ENCODE results near the gene FGD1. TPM values are rescaled to one million over a fixed set of nuclear protein-coding genes. Genes with fewer than 3 reads are reported as not detected.

FGD1 gene
- total RNA-seq, 2 experiments from 2014 or later, result 0.08 to 0.16 TPM

DNA sequence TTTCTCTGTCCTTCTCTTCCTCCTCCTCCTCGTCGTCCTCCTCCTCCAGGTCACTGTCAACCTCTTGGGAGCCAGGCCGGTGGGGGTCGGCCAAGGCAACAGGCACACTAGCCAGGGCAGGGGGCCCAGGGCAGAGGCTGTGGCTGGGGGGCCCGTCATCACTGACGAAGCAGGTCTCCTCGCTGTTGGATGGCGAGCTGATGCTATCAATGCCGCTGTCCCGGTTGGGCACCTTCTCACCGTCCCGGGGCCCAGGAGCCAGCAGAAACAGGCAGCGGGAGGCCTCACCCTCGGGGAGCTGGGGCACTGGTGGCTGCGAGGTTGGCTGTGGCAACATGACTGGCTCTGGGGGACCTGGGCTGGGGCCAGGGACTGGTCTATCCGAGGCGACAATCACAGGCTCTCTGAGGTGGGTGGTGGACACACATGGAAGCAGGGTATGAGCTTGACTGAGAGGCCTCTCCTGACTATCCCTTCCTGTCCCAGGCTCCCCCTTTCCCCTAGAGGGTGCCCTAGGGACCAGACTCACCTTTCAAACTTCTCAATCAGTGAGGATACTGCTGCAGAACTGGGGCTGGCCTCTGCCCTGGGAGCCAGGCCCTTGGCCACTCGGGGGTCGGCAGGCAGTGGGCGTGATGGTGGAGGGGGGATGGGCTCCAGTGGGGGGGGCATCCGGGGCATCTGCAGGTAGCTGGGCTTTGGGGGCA is 25.8 kb downstream of the FGD1 start:
- CTCF ChIA-PET (ENCODE audit: unreplicated experiment), result no interaction called here
- no peak for DNase-seq (ENCODE audit: low spot score)

DNA sequence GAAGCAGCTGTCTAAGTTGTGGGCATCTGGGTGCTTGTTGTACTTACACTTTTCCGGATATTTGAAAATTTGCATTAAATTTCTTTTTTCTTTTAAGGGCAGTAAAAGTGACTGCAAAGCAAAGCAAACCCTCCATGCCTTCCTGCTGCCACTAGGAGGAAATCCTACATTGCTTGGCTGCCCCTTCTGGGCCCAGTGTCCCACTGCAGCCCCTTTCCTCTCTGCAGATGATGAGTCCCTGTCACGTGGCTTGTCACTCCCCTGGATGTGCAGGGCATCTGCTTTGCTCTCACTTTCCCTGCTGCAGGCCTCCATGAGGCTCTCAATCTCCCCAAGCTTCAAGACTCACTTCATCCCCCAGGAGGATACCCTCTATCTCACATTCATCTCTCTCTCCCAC is 43.1 kb downstream of the FGD1 start:
- Histone ChIP-seq H3K4me2 (ENCODE audit: low read length) (no peak overlapping the region), H3K36me3 (ENCODE audit: insufficient read depth, low read length) (no peaks in the 10 kb centered on the region; the same call in 1 of the 2 replicates), H3K4me1 (ENCODE audit: insufficient read depth, low read length, poor library complexity, severe bottlenecking) (no peaks in the 10 kb centered on the region), H3K9me3 (ENCODE audit: low read length) (no peaks in the 10 kb centered on the region), H2AFZ (ENCODE audit: low read length) (no peak overlapping the region), H3K79me2 (ENCODE audit: insufficient read depth, low read depth, low read length) (no peaks in the 10 kb centered on the region), H3K9me2 (ENCODE audit: insufficient read depth, low read length) (no peaks in the 10 kb centered on the region), H4K20me1 (ENCODE audit: insufficient read depth, low read length) (no peaks in the 10 kb centered on the region), H3K4me3 (ENCODE audit: low read depth, low read length, poor library complexity, severe bottlenecking) (no peak overlapping the region), H3K27ac (ENCODE audit: low read depth, low read length, poor library complexity, severe bottlenecking) (no peak overlapping the region)
- intact Hi-C loops (cut with micrococcal nuclease; ENCODE audit: unreplicated experiment), result no loop called here
- POLR2A ChIA-PET, result no interaction called here
- peak; percentile 37 for DNase-seq (ENCODE audit: low spot score)
- CTCF ChIA-PET (ENCODE audit: unreplicated experiment), result no interaction called here
- BruUV-seq (replicated peaks), result no TSS peak
- no peak for TF ChIP-seq EZH2phosphoT487 (IDR thresholded peaks at IDR 0.05; ENCODE audit: borderline replicate concordance, low read depth, low read length)
- TF ChIP-seq, protein P1, sequence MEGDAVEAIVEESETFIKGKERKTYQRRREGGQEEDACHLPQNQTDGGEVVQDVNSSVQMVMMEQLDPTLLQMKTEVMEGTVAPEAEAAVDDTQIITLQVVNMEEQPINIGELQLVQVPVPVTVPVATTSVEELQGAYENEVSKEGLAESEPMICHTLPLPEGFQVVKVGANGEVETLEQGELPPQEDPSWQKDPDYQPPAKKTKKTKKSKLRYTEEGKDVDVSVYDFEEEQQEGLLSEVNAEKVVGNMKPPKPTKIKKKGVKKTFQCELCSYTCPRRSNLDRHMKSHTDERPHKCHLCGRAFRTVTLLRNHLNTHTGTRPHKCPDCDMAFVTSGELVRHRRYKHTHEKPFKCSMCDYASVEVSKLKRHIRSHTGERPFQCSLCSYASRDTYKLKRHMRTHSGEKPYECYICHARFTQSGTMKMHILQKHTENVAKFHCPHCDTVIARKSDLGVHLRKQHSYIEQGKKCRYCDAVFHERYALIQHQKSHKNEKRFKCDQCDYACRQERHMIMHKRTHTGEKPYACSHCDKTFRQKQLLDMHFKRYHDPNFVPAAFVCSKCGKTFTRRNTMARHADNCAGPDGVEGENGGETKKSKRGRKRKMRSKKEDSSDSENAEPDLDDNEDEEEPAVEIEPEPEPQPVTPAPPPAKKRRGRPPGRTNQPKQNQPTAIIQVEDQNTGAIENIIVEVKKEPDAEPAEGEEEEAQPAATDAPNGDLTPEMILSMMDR (conservative IDR thresholded peaks at IDR 0.05; ENCODE audit: low read length), result peak; percentile 51

More for the DNA sequence above, 25.8 kb downstream of the FGD1 start:
- Histone ChIP-seq H2AFZ (ENCODE audit: low read length) (no peak overlapping the region), H4K20me1 (ENCODE audit: insufficient read depth, low read length) (no peaks in the 10 kb centered on the region), H3K4me1 (ENCODE audit: insufficient read depth, low read length, poor library complexity, severe bottlenecking) (no peaks in the 10 kb centered on the region), H3K36me3 (ENCODE audit: insufficient read depth, low read length) (no peaks in the 10 kb centered on the region), H3K4me3 (ENCODE audit: low read depth, low read length, poor library complexity, severe bottlenecking) (no peak overlapping the region), H3K79me2 (ENCODE audit: insufficient read depth, low read depth, low read length) (no peaks in the 10 kb centered on the region), H3K9me3 (ENCODE audit: low read length) (no peaks in the 10 kb centered on the region), H3K27ac (ENCODE audit: low read depth, low read length, poor library complexity, severe bottlenecking) (no peak overlapping the region), H3K4me2 (ENCODE audit: low read length) (no peak overlapping the region), H3K9me2 (ENCODE audit: insufficient read depth, low read length) (no peaks in the 10 kb centered on the region)
- POLR2A ChIA-PET, result interaction anchor here (0.6 to 0.7 kb wide), 2 partner anchors 11 to 523 kb away, joined by 3 read pairs; no protein-coding TSS in a partner anchor
- BruUV-seq (replicated peaks), result no TSS peak
- TF ChIP-seq, protein P1 (conservative IDR thresholded peaks at IDR 0.05; ENCODE audit: low read length), result no peak
- no peak for TF ChIP-seq EZH2phosphoT487 (IDR thresholded peaks at IDR 0.05; ENCODE audit: borderline replicate concordance, low read depth, low read length)
- intact Hi-C loops (cut with micrococcal nuclease; ENCODE audit: unreplicated experiment), result no loop called here

DNA sequence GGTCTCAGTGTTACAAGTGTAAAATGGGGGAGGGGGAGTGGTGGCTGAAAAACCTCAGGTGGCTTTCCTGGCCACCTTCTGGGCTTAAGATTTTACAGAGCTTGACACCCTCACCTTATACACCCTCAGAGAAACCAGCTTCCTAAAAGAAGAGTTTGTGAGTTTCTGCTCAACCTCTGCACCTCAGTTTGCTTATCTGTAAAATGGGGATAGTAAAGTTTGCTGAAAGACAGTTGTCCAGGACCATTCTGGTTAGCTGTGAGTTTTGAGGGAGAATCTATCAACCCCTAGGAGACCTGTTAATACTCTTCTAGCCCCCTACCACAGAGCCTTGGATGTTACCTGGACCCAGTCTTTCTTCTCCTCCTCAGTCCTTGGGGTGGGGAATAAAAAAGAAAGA is 46.1 kb downstream of the FGD1 start:
- POLR2A ChIA-PET, result no interaction called here
- CTCF ChIA-PET (ENCODE audit: unreplicated experiment), result no interaction called here
- no peaks in the 10 kb centered on the region for H3K9me3 ChIP-seq (ENCODE audit: low read length)
- no peak overlapping the region for H3K4me2 ChIP-seq (ENCODE audit: low read length)
- H4K20me1 ChIP-seq (ENCODE audit: insufficient read depth, low read length), result no peaks in the 10 kb centered on the region
- no peaks in the 10 kb centered on the region for H3K9me2 ChIP-seq (ENCODE audit: insufficient read depth, low read length)
- DNase-seq (ENCODE audit: low spot score), result no peak
- H3K79me2 ChIP-seq (ENCODE audit: insufficient read depth, low read depth, low read length), result no peaks in the 10 kb centered on the region
- H3K4me3 ChIP-seq (ENCODE audit: low read depth, low read length, poor library complexity, severe bottlenecking), result no peak overlapping the region
- BruUV-seq (replicated peaks), result no TSS peak
- no peak overlapping the region for H2AFZ ChIP-seq (ENCODE audit: low read length)
- H3K27ac ChIP-seq (ENCODE audit: low read depth, low read length, poor library complexity, severe bottlenecking), result no peak overlapping the region
- TF ChIP-seq, protein P1 (conservative IDR thresholded peaks at IDR 0.05; ENCODE audit: low read length), result no peak
- TF ChIP-seq EZH2phosphoT487 (IDR thresholded peaks at IDR 0.05; ENCODE audit: borderline replicate concordance, low read depth, low read length), result no peak
- peaks cover 8% of the 10 kb centered on the region for H3K36me3 ChIP-seq (ENCODE audit: insufficient read depth, low read length)
- H3K4me1 ChIP-seq (ENCODE audit: insufficient read depth, low read length, poor library complexity, severe bottlenecking), result no peaks in the 10 kb centered on the region
- intact Hi-C loops (cut with micrococcal nuclease; ENCODE audit: unreplicated experiment), result no loop called here
